NCI-H82 treated with DMSO at 0.1 percent for 48 hours (cell line): ENCODE measurements around the gene ZCCHC7.

Source experiments
- DNase-seq: peaks from one replicate; lab custom pipeline; 2025; ENCODE audit not compliant: unreplicated experiment; lab: John Stamatoyannopoulos, UW

Gene ZCCHC7

GRCh38 chr9:37248651-37249163, 128.3 kb downstream of the ZCCHC7 start:
- no peak for DNase-seq

GRCh38 chr9:37251452-37251851, 131.1 kb downstream of the ZCCHC7 start:
- no peak for DNase-seq

GRCh38 chr9:37253377-37253937, 133.1 kb downstream of the ZCCHC7 start:
- DNase-seq, result no peak

GRCh38 chr9:37255187-37255586, 134.8 kb downstream of the ZCCHC7 start:
- no peak for DNase-seq

- no peak for DNase-seq
Observed at GRCh38 chr9:37255944-37256862, 135.8 kb downstream of the ZCCHC7 start.

- no peak for DNase-seq
Observed at GRCh38 chr9:37259951-37260350, 139.6 kb downstream of the ZCCHC7 start.

GRCh38 chr9:37262410-37262809, 142.0 kb downstream of the ZCCHC7 start:
- no peak for DNase-seq

- no peak for DNase-seq
Observed at GRCh38 chr9:37264539-37264938, 144.2 kb downstream of the ZCCHC7 start.

GRCh38 chr9:37266630-37267029, 146.3 kb downstream of the ZCCHC7 start:
- DNase-seq, result no peak

GRCh38 chr9:37269221-37269620, 148.8 kb downstream of the ZCCHC7 start:
- no peak for DNase-seq

- DNase-seq, result no peak
Observed at GRCh38 chr9:37271679-37272078, 151.3 kb downstream of the ZCCHC7 start.

- no peak for DNase-seq
Observed at GRCh38 chr9:37273595-37273994, 153.2 kb downstream of the ZCCHC7 start.

- DNase-seq, result no peak
Observed at GRCh38 chr9:37281541-37281940, 161.2 kb downstream of the ZCCHC7 start.

GRCh38 chr9:37283730-37284325, 163.5 kb downstream of the ZCCHC7 start:
- DNase-seq, result no peak

- DNase-seq, result no peak
Observed at GRCh38 chr9:37284636-37285035, 164.3 kb downstream of the ZCCHC7 start.

- no peak for DNase-seq
Observed at GRCh38 chr9:37286530-37287175, 166.3 kb downstream of the ZCCHC7 start.

- DNase-seq, result no peak
Observed at GRCh38 chr9:37287317-37287716, 166.9 kb downstream of the ZCCHC7 start.

- no peak for DNase-seq
Observed at GRCh38 chr9:37289631-37290030, 169.3 kb downstream of the ZCCHC7 start.

GRCh38 chr9:37290366-37290939, 170.1 kb downstream of the ZCCHC7 start:
- no peak for DNase-seq

- DNase-seq, result no peak
Observed at GRCh38 chr9:37290940-37291485, 170.6 kb downstream of the ZCCHC7 start.
